ENCODE data around the gene EPPIN.

DNA sequence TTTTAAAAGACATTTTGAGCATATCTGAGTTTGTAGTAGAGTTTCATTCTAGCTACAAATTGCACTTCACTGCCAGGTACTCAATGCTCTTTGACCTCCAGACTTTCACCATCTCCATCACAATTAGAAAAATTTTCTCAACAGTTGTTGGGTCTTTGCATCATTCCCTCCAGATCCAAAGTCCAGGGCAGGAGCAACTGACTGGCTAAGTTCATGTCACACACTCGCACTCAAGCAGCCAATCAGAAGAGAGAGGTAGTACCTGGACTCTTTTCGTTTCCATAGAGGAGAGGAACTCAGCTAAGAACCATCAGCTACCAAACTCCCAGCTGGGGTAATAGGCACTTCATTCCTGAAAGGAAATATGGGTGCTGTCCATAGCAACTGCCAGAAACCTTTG, 40.8 kb downstream of the EPPIN start:
- TF ChIP-seq, protein P1, sequence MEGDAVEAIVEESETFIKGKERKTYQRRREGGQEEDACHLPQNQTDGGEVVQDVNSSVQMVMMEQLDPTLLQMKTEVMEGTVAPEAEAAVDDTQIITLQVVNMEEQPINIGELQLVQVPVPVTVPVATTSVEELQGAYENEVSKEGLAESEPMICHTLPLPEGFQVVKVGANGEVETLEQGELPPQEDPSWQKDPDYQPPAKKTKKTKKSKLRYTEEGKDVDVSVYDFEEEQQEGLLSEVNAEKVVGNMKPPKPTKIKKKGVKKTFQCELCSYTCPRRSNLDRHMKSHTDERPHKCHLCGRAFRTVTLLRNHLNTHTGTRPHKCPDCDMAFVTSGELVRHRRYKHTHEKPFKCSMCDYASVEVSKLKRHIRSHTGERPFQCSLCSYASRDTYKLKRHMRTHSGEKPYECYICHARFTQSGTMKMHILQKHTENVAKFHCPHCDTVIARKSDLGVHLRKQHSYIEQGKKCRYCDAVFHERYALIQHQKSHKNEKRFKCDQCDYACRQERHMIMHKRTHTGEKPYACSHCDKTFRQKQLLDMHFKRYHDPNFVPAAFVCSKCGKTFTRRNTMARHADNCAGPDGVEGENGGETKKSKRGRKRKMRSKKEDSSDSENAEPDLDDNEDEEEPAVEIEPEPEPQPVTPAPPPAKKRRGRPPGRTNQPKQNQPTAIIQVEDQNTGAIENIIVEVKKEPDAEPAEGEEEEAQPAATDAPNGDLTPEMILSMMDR (IDR thresholded peaks at IDR 0.05) = no peak
- TF ChIP-seq POLR2A (IDR thresholded peaks at IDR 0.05) = no peak
